A673 (cell line): Measurements from ENCODE around the gene FGF1. TPM values are rescaled to one million over a fixed set of nuclear protein-coding genes. Genes with fewer than 3 reads are reported as not detected.

Source experiments
- BruUV-seq: library from RNA; stranded (reverse); fragments of 400-500 nt; replicated peaks from 2 replicates; lab custom pipeline; 2021; lab: Mats Ljungman, UMichigan
- CTCF ChIA-PET: fragments of 300-600 bp; sonication (Branson Sonifier 250); formaldehyde crosslinking; loops from one replicate; lab custom pipeline; 2022; ENCODE audit warnings: antibody characterized with exemption; lab: Charles Lee
- POLR2A ChIA-PET: fragments of 300-600 bp; sonication (Branson Sonifier 250); formaldehyde crosslinking; loops from one replicate; lab custom pipeline; 2022; ENCODE audit warnings: antibody characterized with exemption; ENCODE audit not compliant: low non-redundant PET; lab: Charles Lee
- DNase-seq: peaks from one replicate; pipeline ENCODE4 v3.0.0-alpha.2; 2015; ENCODE audit warnings: low spot score
- H3K27ac ChIP-seq: fragments of 200-600 bp; sonication (generic); 2 replicates; pipeline ENCODE4 v1.5.1; 2016; ENCODE audit warnings: mixed run types, low read depth, mild to moderate bottlenecking, mixed read lengths, antibody characterized with exemption, low read length; ENCODE audit not compliant: poor library complexity, severe bottlenecking
- H3K27me3 ChIP-seq: fragments of 200-600 bp; sonication (generic); replicated peaks from 2 replicates; pipeline ENCODE4 v1.6.1; 2017; ENCODE audit warnings: mixed run types, low read depth, mild to moderate bottlenecking, mixed read lengths, antibody characterized with exemption, low read length; ENCODE audit not compliant: insufficient read depth, poor library complexity
- H3K36me3 ChIP-seq: fragments of 200-600 bp; sonication (generic); 2 replicates; pipeline ENCODE4 v1.6.1; 2016; ENCODE audit warnings: mixed run types, mild to moderate bottlenecking, mixed read lengths, antibody characterized with exemption, low read length; ENCODE audit not compliant: insufficient read depth, poor library complexity, severe bottlenecking
- H3K4me1 ChIP-seq: fragments of 200-600 bp; sonication (generic); 2 replicates; pipeline ENCODE4 v1.6.1; 2017; ENCODE audit warnings: mixed run types, mild to moderate bottlenecking, mixed read lengths, antibody characterized with exemption, low read length; ENCODE audit not compliant: insufficient read depth, poor library complexity, severe bottlenecking
- H3K4me3 ChIP-seq: fragments of 200-600 bp; sonication (generic); 2 replicates; pipeline ENCODE4 v1.5.1; 2016; ENCODE audit warnings: low read depth, mixed run types, mild to moderate bottlenecking, mixed read lengths, low read length; ENCODE audit not compliant: poor library complexity, severe bottlenecking
- H3K9me3 ChIP-seq: fragments of 200-600 bp; sonication (generic); 2 replicates; pipeline ENCODE4 v1.6.1; 2016; ENCODE audit warnings: mixed run types, low read depth, mild to moderate bottlenecking, mixed read lengths, antibody characterized with exemption, low read length; ENCODE audit not compliant: poor library complexity, severe bottlenecking
- CTCF ChIP-seq: fragments of 300-800, 200-600 bp; sonication (generic); conservative IDR thresholded peaks from 2 replicates; pipeline ENCODE4 v1.5.1; 2017; ENCODE audit warnings: low read depth, mild to moderate bottlenecking, antibody characterized with exemption, low read length, moderate library complexity, mixed read lengths
- EZH2 ChIP-seq: fragments of 200-600 bp; sonication (generic); IDR thresholded peaks from 2 replicates; pipeline ENCODE4 v1.6.1; 2017; ENCODE audit warnings: borderline replicate concordance, low read depth, mild to moderate bottlenecking, mixed read lengths, antibody characterized with exemption, low read length; ENCODE audit not compliant: poor library complexity, severe bottlenecking
- intact Hi-C: fragments of 100-400 bp; cut with micrococcal nuclease; formaldehyde crosslinking; loops from one replicate; pipeline ENCODE4 v1.10.0; 2022; ENCODE audit not compliant: unreplicated experiment
- total RNA-seq: library from RNA; stranded (reverse); gene quantifications from 2 replicates; pipeline ENCODE4 v1.2.3, GENCODE V29; 2021

FGF1 gene
- total RNA-seq, 1 experiment from 2014 or later, result 0.71 TPM

- Histone ChIP-seq H3K9me3 (peaks cover 7% of the 10 kb centered on the region), H3K36me3 (no peaks in the 10 kb centered on the region), H3K4me3 (no peak overlapping the region), H3K27me3 (no peaks in the 10 kb centered on the region), H3K4me1 (peaks cover 9% of the 10 kb centered on the region), H3K27ac (no peak overlapping the region)
- no peak for DNase-seq
- ChIA-PET CTCF (no interaction called here), POLR2A (no interaction called here)
- TF ChIP-seq EZH2 (no peak), CTCF (no peak)
- intact Hi-C loops, result no loop called here
- BruUV-seq, result no TSS peak
These were observed 109.6 kb downstream of the FGF1 start for GRCh38 chr5:142576303-142576702.

GRCh38 chr5:142572006-142572405 lies 113.9 kb downstream of the FGF1 start:
- no peaks in the 10 kb centered on the region for H3K36me3 ChIP-seq
- DNase-seq, result no peak
- H3K4me3 ChIP-seq, result no peak overlapping the region
- BruUV-seq, result no TSS peak
- TF ChIP-seq CTCF (no peak), EZH2 (no peak)
- ChIA-PET POLR2A (no interaction called here), CTCF (no interaction called here)
- H3K27me3 ChIP-seq, result no peaks in the 10 kb centered on the region
- H3K9me3 ChIP-seq, result no peaks in the 10 kb centered on the region
- no peak overlapping the region for H3K27ac ChIP-seq
- peaks cover 9% of the 10 kb centered on the region for H3K4me1 ChIP-seq
- intact Hi-C loops, result no loop called here

GRCh38 chr5:142571371-142571770 lies 114.5 kb downstream of the FGF1 start:
- TF ChIP-seq CTCF, result no peak
- no peak for TF ChIP-seq EZH2
- H3K4me1 ChIP-seq, result peaks cover 9% of the 10 kb centered on the region
- no peak overlapping the region for H3K4me3 ChIP-seq
- H3K27ac ChIP-seq, result no peak overlapping the region
- BruUV-seq, result no TSS peak
- intact Hi-C loops, result no loop called here
- no peaks in the 10 kb centered on the region for H3K36me3 ChIP-seq
- POLR2A ChIA-PET, result no interaction called here
- DNase-seq, result no peak
- no peaks in the 10 kb centered on the region for H3K9me3 ChIP-seq
- CTCF ChIA-PET, result no interaction called here
- no peaks in the 10 kb centered on the region for H3K27me3 ChIP-seq
